Aorta (tissue), 5 donors: ENCODE results near the gene CCSER1. TPM values are rescaled to one million over a fixed set of nuclear protein-coding genes. Genes with fewer than 3 reads are reported as not detected.
"Not testable (repeated sequence)": the region's sequence is repeated elsewhere in the genome, so short reads cannot be mapped to it uniquely, and the experiment has no call there.

ENCODE experiments used
- ATAC-seq: fragments of 200-7000 bp; cut with Tn5 transposase; one replicate; pipeline ENCODE4 v1.9.1; 2022; ENCODE audit warnings: moderate library complexity; ENCODE audit not compliant: low FRiP score
- DNase-seq, 2 donors: peaks; one replicate each; pipeline ENCODE4 v3.0.0-alpha.2; 2020
- H3K27ac ChIP-seq, 2 donors: one replicate each; pipeline ENCODE4 v1.5.1; 2013; ENCODE audit warnings: low read length in 2 of 2, mild to moderate bottlenecking in 2 of 2, moderate library complexity in 2 of 2, control low read depth in 1 of 2, inconsistent platforms in 1 of 2, low read depth in 1 of 2
- H3K27me3 ChIP-seq, 2 donors: one replicate each; pipeline ENCODE4 v1.6.1; 2013; ENCODE audit warnings: control low read depth in 1 of 2, low read length in 1 of 2, mild to moderate bottlenecking in 1 of 2, moderate library complexity in 1 of 2; ENCODE audit not compliant: insufficient read depth in 2 of 2, control insufficient read depth in 1 of 2
- H3K36me3 ChIP-seq, 2 donors: one replicate each; pipeline ENCODE4 v1.6.1; 2013; ENCODE audit warnings: control low read depth in 1 of 2, low read length in 1 of 2, mild to moderate bottlenecking in 1 of 2; ENCODE audit not compliant: insufficient read depth in 2 of 2, control insufficient read depth in 1 of 2
- H3K4me1 ChIP-seq, 2 donors: one replicate each; pipeline ENCODE4 v1.6.1; 2013; ENCODE audit warnings: low read length in 2 of 2, control low read depth in 1 of 2, mild to moderate bottlenecking in 1 of 2, moderate library complexity in 1 of 2; ENCODE audit not compliant: insufficient read depth in 2 of 2, control insufficient read depth in 1 of 2
- H3K4me3 ChIP-seq, 2 donors: one replicate each; pipeline ENCODE4 v1.5.1; 2013; ENCODE audit warnings: low read length in 2 of 2, control low read depth in 1 of 2, mild to moderate bottlenecking in 1 of 2
- H3K9me3 ChIP-seq: one replicate; pipeline ENCODE4 v1.6.1; 2013; ENCODE audit warnings: mild to moderate bottlenecking, low read length; ENCODE audit not compliant: control insufficient read depth
- WGBS, 2 donors: extraction: QIAGEN DNeasy Blood & Tissue Kit; methylation state at CpG; one replicate each; pipeline ENCODE4 v1.1.7; 2013; 5-methylcytosine and 5-hydroxymethylcytosine counted together
- intact Hi-C, 2 donors: fragments of 100-400 bp; cut with DNase I; formaldehyde crosslinking; loops; one replicate each; pipeline versions ENCODE4 v1.14.2 to v1.15.0; 2022
- polyA plus RNA-seq, 2 donors: library from polyadenylated mRNA; stranded (reverse); fragments of 200-250 nt; gene quantifications; one replicate each; pipeline ENCODE4 v1.2.3, GENCODE V29; 2013
- total RNA-seq, 2 donors: library from RNA; stranded (reverse); fragmentation: NEBNext Ultra II Directional; extraction: Animal tissue kit (Norgen Biotek cat#: 25700); gene quantifications; one replicate each; pipeline ENCODE4 v1.2.1, GENCODE V29; 2021
- donor health status: healthy with polysubstance abuse.
- donor health status: Bipolar disorder and iron deficiency.
- donor health status: DM: no; HTN: no; CAD: no.
- donor health status: DM: no; HTN: no; CAD: no.
- donor health status: DM: yes; HTN: yes; CAD: no.

Gene CCSER1
- total and polyA plus RNA-seq, 4 donors: 2.0 to 9.5 (median 9.3) TPM; not detected in 1

- WGBS, 2 donors: 92 to 95% methylated on average over 11 of the region's 11 CpGs
- H3K9me3 ChIP-seq, DNase-seq, H3K27me3 ChIP-seq, intact Hi-C loops, H3K36me3 ChIP-seq, ATAC-seq, H3K4me1 ChIP-seq, H3K4me3 ChIP-seq, H3K27ac ChIP-seq: not testable (repeated sequence)
Observed at GRCh38 chr4:90407897-90408296, 280.7 kb downstream of the CCSER1 start.

GRCh38 chr4:90412786-90413185, 285.6 kb downstream of the CCSER1 start:
- H3K9me3 ChIP-seq, DNase-seq, H3K27ac ChIP-seq, H3K4me1 ChIP-seq, H3K27me3 ChIP-seq, H3K4me3 ChIP-seq, H3K36me3 ChIP-seq, intact Hi-C loops, ATAC-seq: not testable (repeated sequence)

GRCh38 chr4:90415116-90415515, 287.9 kb downstream of the CCSER1 start:
- DNase-seq (no peak), ATAC-seq (no peak)
- no peaks in the 10 kb centered on the region for H3K27me3 ChIP-seq
- WGBS, 2 donors: 72 to 79% methylated on average over 5 of the region's 5 CpGs
- H3K9me3 ChIP-seq: no peaks in the 10 kb centered on the region
- no peak overlapping the region for H3K27ac ChIP-seq
- intact Hi-C loops: no loop called here
- no peaks in the 10 kb centered on the region for H3K36me3 ChIP-seq
- no peak overlapping the region for H3K4me3 ChIP-seq
- no peaks in the 10 kb centered on the region for H3K4me1 ChIP-seq

- Histone ChIP-seq H3K27me3 (no peaks in the 10 kb centered on the region), H3K4me1 (no peaks in the 10 kb centered on the region), H3K27ac (no peak overlapping the region), H3K9me3 (no peaks in the 10 kb centered on the region), H3K4me3 (no peak overlapping the region), H3K36me3 (no peaks in the 10 kb centered on the region)
- ATAC-seq (no peak), DNase-seq (no peak)
- intact Hi-C loops: no loop called here
- 2 to 3% methylated on average over 2 of the region's 2 CpGs for WGBS, 2 donors
Observed at GRCh38 chr4:90419124-90419711, 292.0 kb downstream of the CCSER1 start.

GRCh38 chr4:90421161-90421560, 294.0 kb downstream of the CCSER1 start:
- H3K27ac ChIP-seq: no peak overlapping the region
- H3K9me3 ChIP-seq: no peaks in the 10 kb centered on the region
- H3K27me3 ChIP-seq: no peaks in the 10 kb centered on the region
- ATAC-seq (no peak), DNase-seq (no peak)
- intact Hi-C loops: no loop called here
- 79 to 85% methylated on average over 2 of the region's 2 CpGs for WGBS, 2 donors
- no peaks in the 10 kb centered on the region for H3K4me1 ChIP-seq
- no peaks in the 10 kb centered on the region for H3K36me3 ChIP-seq
- no peak overlapping the region for H3K4me3 ChIP-seq

GRCh38 chr4:90425893-90426292, 298.7 kb downstream of the CCSER1 start:
- H3K9me3 ChIP-seq: no peaks in the 10 kb centered on the region
- DNase-seq (no peak), ATAC-seq (no peak)
- H3K4me3 ChIP-seq: no peak overlapping the region
- WGBS, 2 donors: 63 to 73% methylated on average over 5 of the region's 5 CpGs
- H3K27me3 ChIP-seq: no peaks in the 10 kb centered on the region
- H3K27ac ChIP-seq: no peak overlapping the region
- H3K4me1 ChIP-seq: no peaks in the 10 kb centered on the region
- intact Hi-C loops: no loop called here
- no peaks in the 10 kb centered on the region for H3K36me3 ChIP-seq

GRCh38 chr4:90438522-90438921, 311.3 kb downstream of the CCSER1 start:
- intact Hi-C loops: no loop called here
- no peak for ATAC-seq
- Histone ChIP-seq H3K27ac (no peak overlapping the region), H3K9me3 (no peaks in the 10 kb centered on the region), H3K36me3 (no peaks in the 10 kb centered on the region), H3K4me3 (no peak overlapping the region), H3K27me3 (no peaks in the 10 kb centered on the region), H3K4me1 (no peaks in the 10 kb centered on the region)
- DNase-seq: no peak

- no peak overlapping the region for H3K27ac ChIP-seq
- no peaks in the 10 kb centered on the region for H3K4me1 ChIP-seq
- intact Hi-C loops: no loop called here
- 82 to 87% methylated on average over 2 of the region's 2 CpGs for WGBS, 2 donors
- H3K36me3 ChIP-seq: no peaks in the 10 kb centered on the region
- no peaks in the 10 kb centered on the region for H3K9me3 ChIP-seq
- H3K4me3 ChIP-seq: no peak overlapping the region
- H3K27me3 ChIP-seq: no peaks in the 10 kb centered on the region
- ATAC-seq: no peak
- DNase-seq: no peak
Observed at GRCh38 chr4:90441770-90442169, 314.6 kb downstream of the CCSER1 start.

GRCh38 chr4:90442619-90443018, 315.4 kb downstream of the CCSER1 start:
- ATAC-seq (no peak), DNase-seq (no peak)
- intact Hi-C loops: no loop called here
- no peaks in the 10 kb centered on the region for H3K27me3 ChIP-seq
- 63 to 68% methylated on average over 2 of the region's 2 CpGs for WGBS, 2 donors
- no peaks in the 10 kb centered on the region for H3K36me3 ChIP-seq
- H3K27ac ChIP-seq: no peak overlapping the region
- no peak overlapping the region for H3K4me3 ChIP-seq
- no peaks in the 10 kb centered on the region for H3K9me3 ChIP-seq
- no peaks in the 10 kb centered on the region for H3K4me1 ChIP-seq
